ENCODE data around the gene RIOX2.
"Not testable (repeated sequence)": the region's sequence is repeated elsewhere in the genome, so short reads cannot be mapped to it uniquely, and the experiment has no call there.

Gene RIOX2

DNA sequence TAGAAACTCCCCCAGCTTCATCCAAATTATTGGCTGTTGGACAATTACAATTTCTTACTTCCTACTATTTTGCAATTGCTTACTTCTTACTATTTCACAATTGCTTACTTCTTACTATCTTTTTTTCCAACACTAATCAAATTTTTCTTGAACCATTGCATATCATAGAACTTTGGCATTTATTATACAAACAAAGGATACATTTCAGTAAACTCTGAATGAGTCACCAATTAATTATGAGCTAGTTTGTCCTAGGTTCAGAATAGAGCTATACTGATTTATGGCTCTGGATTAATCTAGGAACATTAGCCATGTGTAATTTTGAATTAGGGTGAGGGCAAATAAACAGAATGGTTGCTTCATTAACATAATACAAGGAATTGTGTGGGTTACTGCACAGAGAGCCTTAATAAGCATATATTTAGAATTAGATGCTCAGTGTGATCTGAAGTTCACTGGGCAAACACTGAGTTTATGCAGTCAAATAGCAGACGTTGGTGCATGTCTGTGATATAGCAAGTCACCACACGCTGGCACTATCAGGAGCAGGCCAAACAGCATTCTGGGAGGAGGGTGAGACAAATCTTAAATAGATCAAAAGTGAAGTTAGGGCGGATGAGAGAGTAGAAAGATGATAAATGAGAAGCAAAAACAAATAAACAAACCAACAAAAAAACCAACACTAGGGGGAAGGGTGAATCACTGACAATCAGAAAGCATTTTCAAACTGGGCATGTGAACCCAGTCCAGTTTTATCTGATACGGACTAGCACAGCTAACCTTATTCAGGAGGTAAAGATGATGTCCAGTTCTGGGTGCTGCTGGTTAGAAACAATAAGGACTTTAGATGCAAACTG is 41.4 kb upstream of the RIOX2 start:
- H4K8ac ChIP-seq (ENCODE audit: low read depth, low read length) = no peak overlapping the region
- no peak overlapping the region for H3K23ac ChIP-seq (ENCODE audit: low read length)
- H4K91ac ChIP-seq (ENCODE audit: low read depth, low read length) = no peak overlapping the region
- no peak overlapping the region for H3K18ac ChIP-seq (ENCODE audit: low read length)
- no peak overlapping the region for H3K4me2 ChIP-seq (ENCODE audit: low read length)
- DNase-seq = no peak
- H3K79me2 ChIP-seq (ENCODE audit: control insufficient read depth, insufficient read depth, low read length, poor library complexity) = no peaks in the 10 kb centered on the region
- no CpG with 5 or more reads among the region's 4 CpGs for WGBS (ENCODE audit: extremely low coverage, insufficient coverage, insufficient read length)
- no peaks in the 10 kb centered on the region for H3K36me3 ChIP-seq (ENCODE audit: control insufficient read depth in 1 of 2, insufficient read depth in 2 of 2, low read length in 2 of 2)
- no peak overlapping the region for H3K9ac ChIP-seq (ENCODE audit: low read length)
- H3K4ac ChIP-seq (ENCODE audit: low read depth, low read length) = no peak overlapping the region
- no peaks in the 10 kb centered on the region for H3K27me3 ChIP-seq (ENCODE audit: insufficient read depth, low read length)
- H3K4me1 ChIP-seq (ENCODE audit: control insufficient read depth in 1 of 2, insufficient read depth in 2 of 2, low read length in 2 of 2) = no peaks in the 10 kb centered on the region
- H2BK5ac ChIP-seq (ENCODE audit: low read depth, low read length, poor library complexity) = no peak overlapping the region
- no peak overlapping the region for H2AK5ac ChIP-seq (ENCODE audit: low read length)
- H2BK12ac ChIP-seq (ENCODE audit: low read length) = no peak overlapping the region
- no peak overlapping the region for H4K12ac ChIP-seq (ENCODE audit: low read depth, low read length)
- no peak overlapping the region for H2AFZ ChIP-seq (ENCODE audit: insufficient read depth, low read length, poor library complexity)
- no peak overlapping the region for H3K27ac ChIP-seq (ENCODE audit: low read depth, low read length)
- H3K14ac ChIP-seq (ENCODE audit: low read length) = no peak overlapping the region
- H3K4me3 ChIP-seq (ENCODE audit: low read depth, low read length) = no peak overlapping the region
- no peaks in the 10 kb centered on the region for H3K79me1 ChIP-seq (ENCODE audit: low read length)
- H3K9me3 ChIP-seq (ENCODE audit: insufficient read depth, low read depth, low read length) = no peaks in the 10 kb centered on the region
- no peak overlapping the region for H2BK120ac ChIP-seq (ENCODE audit: insufficient read depth, low read length, poor library complexity)

DNA sequence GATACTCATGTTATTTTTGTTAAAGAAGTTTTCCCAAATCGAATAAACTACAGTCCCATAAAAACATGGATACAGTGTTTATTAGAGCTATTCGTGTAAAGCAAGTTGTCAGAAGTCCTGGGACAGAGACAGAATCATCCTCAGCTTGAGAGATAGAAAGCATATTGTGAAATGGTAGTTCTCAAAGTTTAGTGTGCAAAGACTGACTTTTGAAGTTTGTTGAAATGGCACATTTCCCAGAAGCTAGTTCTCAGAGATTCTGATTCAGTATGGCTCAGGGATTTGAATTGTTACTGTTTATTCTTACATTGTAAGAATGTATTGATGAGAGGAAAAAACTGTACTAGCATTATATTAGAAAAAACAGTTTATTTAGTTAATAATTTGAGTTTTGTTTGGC is 40.7 kb upstream of the RIOX2 start:
- no peaks in the 10 kb centered on the region for H3K79me2 ChIP-seq (ENCODE audit: control insufficient read depth, insufficient read depth, low read length, poor library complexity)
- H3K9me3 ChIP-seq (ENCODE audit: insufficient read depth, low read depth, low read length) = no peaks in the 10 kb centered on the region
- H4K12ac ChIP-seq (ENCODE audit: low read depth, low read length) = no peak overlapping the region
- H2AFZ ChIP-seq (ENCODE audit: insufficient read depth, low read length, poor library complexity) = no peak overlapping the region
- H3K4ac ChIP-seq (ENCODE audit: low read depth, low read length) = no peak overlapping the region
- no peak overlapping the region for H2BK5ac ChIP-seq (ENCODE audit: low read depth, low read length, poor library complexity)
- H3K4me3 ChIP-seq (ENCODE audit: low read depth, low read length) = no peak overlapping the region
- H3K36me3 ChIP-seq (ENCODE audit: control insufficient read depth in 1 of 2, insufficient read depth in 2 of 2, low read length in 2 of 2) = no peaks in the 10 kb centered on the region
- H3K27ac ChIP-seq (ENCODE audit: low read depth, low read length) = no peak overlapping the region
- no peaks in the 10 kb centered on the region for H3K79me1 ChIP-seq (ENCODE audit: low read length)
- H3K23ac ChIP-seq (ENCODE audit: low read length) = no peak overlapping the region
- H3K9ac ChIP-seq (ENCODE audit: low read length) = no peak overlapping the region
- no peak overlapping the region for H3K4me2 ChIP-seq (ENCODE audit: low read length)
- H2BK120ac ChIP-seq (ENCODE audit: insufficient read depth, low read length, poor library complexity) = no peak overlapping the region
- H3K18ac ChIP-seq (ENCODE audit: low read length) = no peak overlapping the region
- no peak overlapping the region for H4K91ac ChIP-seq (ENCODE audit: low read depth, low read length)
- H2AK5ac ChIP-seq (ENCODE audit: low read length) = no peak overlapping the region
- no peak overlapping the region for H2BK12ac ChIP-seq (ENCODE audit: low read length)
- DNase-seq = no peak
- H3K14ac ChIP-seq (ENCODE audit: low read length) = no peak overlapping the region
- no peaks in the 10 kb centered on the region for H3K27me3 ChIP-seq (ENCODE audit: insufficient read depth, low read length)
- H4K8ac ChIP-seq (ENCODE audit: low read depth, low read length) = no peak overlapping the region
- no peaks in the 10 kb centered on the region for H3K4me1 ChIP-seq (ENCODE audit: control insufficient read depth in 1 of 2, insufficient read depth in 2 of 2, low read length in 2 of 2)
- WGBS (ENCODE audit: extremely low coverage, insufficient coverage, insufficient read length) = no CpG with 5 or more reads among the region's 2 CpGs

DNA sequence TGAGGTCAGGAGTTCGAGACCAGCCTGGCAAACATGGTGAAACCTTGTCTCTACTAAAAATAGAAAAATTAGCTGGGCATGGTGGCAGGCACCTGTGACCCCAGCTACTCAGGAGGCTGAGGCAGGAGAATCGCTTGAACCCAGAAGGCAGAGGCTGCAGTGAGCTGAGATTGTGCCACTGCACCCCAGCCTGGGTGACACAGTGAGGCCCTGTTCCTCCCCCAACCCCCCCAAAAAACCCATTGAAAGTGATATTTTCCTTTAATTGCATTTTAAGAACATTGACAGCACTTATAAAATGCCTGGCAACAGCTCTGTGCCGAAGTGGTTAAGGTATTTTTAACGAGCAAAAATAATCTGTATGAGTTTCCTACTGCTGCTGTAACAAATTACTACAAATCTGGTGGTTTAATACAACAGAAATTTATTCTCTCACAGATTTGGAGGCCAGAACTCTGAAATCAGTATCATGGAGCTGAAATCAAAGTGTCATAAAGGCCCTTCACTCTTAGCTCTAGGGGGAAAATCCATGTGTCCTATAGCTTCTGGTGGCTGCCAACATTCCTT is 38.7 kb upstream of the RIOX2 start:
- H2AFZ ChIP-seq (ENCODE audit: insufficient read depth, low read length, poor library complexity); H3K79me2 ChIP-seq (ENCODE audit: control insufficient read depth, insufficient read depth, low read length, poor library complexity); H4K91ac ChIP-seq (ENCODE audit: low read depth, low read length); H3K27me3 ChIP-seq (ENCODE audit: insufficient read depth, low read length); H3K79me1 ChIP-seq (ENCODE audit: low read length); H4K12ac ChIP-seq (ENCODE audit: low read depth, low read length); H3K4me2 ChIP-seq (ENCODE audit: low read length); H3K9me3 ChIP-seq (ENCODE audit: insufficient read depth, low read depth, low read length); H3K4me1 ChIP-seq (ENCODE audit: control insufficient read depth in 1 of 2, insufficient read depth in 2 of 2, low read length in 2 of 2); H4K8ac ChIP-seq (ENCODE audit: low read depth, low read length); H3K18ac ChIP-seq (ENCODE audit: low read length); H3K27ac ChIP-seq (ENCODE audit: low read depth, low read length); H3K14ac ChIP-seq (ENCODE audit: low read length); H3K23ac ChIP-seq (ENCODE audit: low read length); H2BK12ac ChIP-seq (ENCODE audit: low read length); DNase-seq; H2BK5ac ChIP-seq (ENCODE audit: low read depth, low read length, poor library complexity); H3K4ac ChIP-seq (ENCODE audit: low read depth, low read length); H3K9ac ChIP-seq (ENCODE audit: low read length); H3K36me3 ChIP-seq (ENCODE audit: control insufficient read depth in 1 of 2, insufficient read depth in 2 of 2, low read length in 2 of 2); H3K4me3 ChIP-seq (ENCODE audit: low read depth, low read length); H2AK5ac ChIP-seq (ENCODE audit: low read length); H2BK120ac ChIP-seq (ENCODE audit: insufficient read depth, low read length, poor library complexity): not testable (repeated sequence)
- whole genome bisulfite sequencing (ENCODE audit: extremely low coverage, insufficient coverage, insufficient read length) = no CpG with 5 or more reads among the region's 4 CpGs

DNA sequence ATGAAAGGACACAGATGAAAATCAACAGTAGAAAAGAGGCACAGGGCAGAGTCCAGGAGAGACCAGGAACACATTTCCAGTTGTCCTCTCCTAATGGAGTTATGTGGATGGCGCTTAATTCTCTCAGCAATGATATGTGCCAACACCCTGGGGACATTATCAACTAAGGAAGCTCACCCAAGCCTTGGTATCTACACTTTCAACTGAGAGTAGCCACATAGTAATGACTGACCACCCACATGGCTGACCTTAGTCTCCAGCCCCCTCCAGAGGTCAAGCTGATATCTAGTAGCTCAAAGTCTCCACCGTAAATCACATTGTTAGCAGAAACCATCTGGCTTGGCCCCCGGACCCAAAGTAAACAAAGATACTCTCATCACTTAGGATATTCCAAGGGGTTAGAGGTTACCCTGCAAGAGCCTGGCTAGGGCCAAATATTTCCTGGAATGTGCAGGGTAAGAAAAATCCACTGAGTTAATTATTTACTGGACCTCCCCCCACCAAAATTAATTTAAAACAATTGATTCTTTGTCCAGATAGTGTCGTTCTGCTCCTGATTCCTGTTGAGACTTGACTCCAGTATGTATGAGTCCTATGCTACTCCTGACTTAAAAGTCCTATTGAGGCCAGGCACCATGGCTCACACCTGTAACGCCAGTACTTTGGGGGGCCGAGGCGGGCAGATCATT is 38.1 kb upstream of the RIOX2 start:
- H2BK5ac ChIP-seq (ENCODE audit: low read depth, low read length, poor library complexity) = no peak overlapping the region
- H3K27me3 ChIP-seq (ENCODE audit: insufficient read depth, low read length) = no peaks in the 10 kb centered on the region
- H2BK12ac ChIP-seq (ENCODE audit: low read length) = no peak overlapping the region
- H3K23ac ChIP-seq (ENCODE audit: low read length) = no peak overlapping the region
- H2AK5ac ChIP-seq (ENCODE audit: low read length) = no peak overlapping the region
- H3K18ac ChIP-seq (ENCODE audit: low read length) = no peak overlapping the region
- H2BK120ac ChIP-seq (ENCODE audit: insufficient read depth, low read length, poor library complexity) = no peak overlapping the region
- no peaks in the 10 kb centered on the region for H3K79me2 ChIP-seq (ENCODE audit: control insufficient read depth, insufficient read depth, low read length, poor library complexity)
- H3K14ac ChIP-seq (ENCODE audit: low read length) = no peak overlapping the region
- no peaks in the 10 kb centered on the region for H3K4me1 ChIP-seq (ENCODE audit: control insufficient read depth in 1 of 2, insufficient read depth in 2 of 2, low read length in 2 of 2)
- no peak overlapping the region for H3K9ac ChIP-seq (ENCODE audit: low read length)
- WGBS (ENCODE audit: extremely low coverage, insufficient coverage, insufficient read length) = no CpG with 5 or more reads among the region's 7 CpGs
- H2AFZ ChIP-seq (ENCODE audit: insufficient read depth, low read length, poor library complexity) = no peak overlapping the region
- no peak overlapping the region for H4K12ac ChIP-seq (ENCODE audit: low read depth, low read length)
- H3K4me2 ChIP-seq (ENCODE audit: low read length) = no peak overlapping the region
- DNase-seq = no peak
- no peaks in the 10 kb centered on the region for H3K9me3 ChIP-seq (ENCODE audit: insufficient read depth, low read depth, low read length)
- no peak overlapping the region for H4K8ac ChIP-seq (ENCODE audit: low read depth, low read length)
- H3K79me1 ChIP-seq (ENCODE audit: low read length) = no peaks in the 10 kb centered on the region
- no peak overlapping the region for H3K27ac ChIP-seq (ENCODE audit: low read depth, low read length)
- H3K4me3 ChIP-seq (ENCODE audit: low read depth, low read length) = no peak overlapping the region
- H3K4ac ChIP-seq (ENCODE audit: low read depth, low read length) = no peak overlapping the region
- H3K36me3 ChIP-seq (ENCODE audit: control insufficient read depth in 1 of 2, insufficient read depth in 2 of 2, low read length in 2 of 2) = no peaks in the 10 kb centered on the region
- H4K91ac ChIP-seq (ENCODE audit: low read depth, low read length) = no peak overlapping the region

Data from trophoblast cell (in vitro differentiated cells and primary cell).